ENCODE measurements around the gene PIK3CD.
A peak's percentile ranks its signal among the peaks of the same experiment; 100 is the strongest.
"Not testable (repeated sequence)": the region's sequence is repeated elsewhere in the genome, so short reads cannot be mapped to it uniquely, and the experiment has no call there.

PIK3CD gene

DNA sequence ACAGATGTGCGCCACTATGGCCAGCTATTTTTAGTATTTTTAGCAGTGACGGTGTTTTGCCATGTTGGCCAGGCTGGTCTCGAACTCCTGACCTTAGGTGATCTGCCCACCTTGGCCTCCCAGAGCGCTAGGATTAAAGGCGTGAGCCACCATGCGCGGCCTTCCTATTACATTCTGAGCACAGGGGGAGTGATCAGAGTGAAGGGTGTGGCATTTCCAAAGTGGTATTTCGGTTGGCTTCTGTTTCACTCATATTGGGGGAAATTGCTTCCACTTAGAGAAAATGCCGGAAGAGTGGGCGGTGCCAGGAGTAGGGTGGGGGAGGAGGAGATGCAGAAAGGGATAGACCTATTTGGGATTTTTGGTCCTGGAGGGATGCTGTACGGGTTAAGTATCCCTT lies 4.3 kb downstream of the PIK3CD start:
- no peak for DNase-seq

DNA sequence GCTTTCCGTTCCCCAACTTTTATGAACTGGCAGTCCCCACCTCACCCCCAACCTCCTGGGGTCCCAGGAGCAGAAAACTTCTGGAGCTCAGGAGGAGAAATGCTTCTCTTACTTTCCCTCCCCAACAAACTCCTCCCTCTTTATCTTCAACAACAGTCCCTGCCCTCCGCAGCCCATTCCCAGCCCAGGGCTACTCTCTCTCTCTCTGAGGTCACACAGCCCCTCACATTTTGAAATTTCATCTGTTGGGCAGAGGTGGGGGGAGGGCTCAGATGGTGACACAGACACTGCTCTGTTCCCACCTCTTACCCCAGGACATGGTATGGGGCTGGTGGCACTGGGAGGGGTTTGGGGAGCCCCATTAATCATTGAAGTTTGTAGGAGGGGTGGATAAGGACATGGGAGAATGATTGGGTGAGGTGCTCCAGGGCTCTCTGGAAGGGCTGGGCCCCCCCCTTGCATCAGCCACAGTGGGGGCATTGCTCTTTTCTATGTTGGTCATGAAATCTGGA lies 6.0 kb downstream of the PIK3CD start:
- DNase-seq: peak; percentile 34

DNA sequence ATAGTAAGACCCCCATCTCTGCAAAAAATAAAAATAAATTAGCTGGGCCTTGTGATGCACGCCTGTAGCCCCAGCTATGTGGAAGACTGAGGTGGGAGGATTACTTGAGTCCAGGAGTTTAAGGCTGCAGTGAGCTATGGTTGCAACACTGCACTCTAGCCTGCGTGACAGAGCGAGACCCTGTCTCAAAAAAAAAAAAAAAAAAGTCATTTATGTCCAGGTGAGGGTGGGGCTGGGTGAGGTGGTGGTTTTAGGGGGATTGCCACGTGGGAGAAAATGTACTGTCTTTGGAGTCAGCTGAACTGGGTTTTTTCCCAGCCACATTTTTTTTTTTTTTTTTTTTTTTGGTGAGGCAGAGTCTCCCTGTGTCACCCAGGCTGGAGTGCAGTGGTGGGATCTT lies 6.7 kb downstream of the PIK3CD start:
- DNase-seq: no peak

DNA sequence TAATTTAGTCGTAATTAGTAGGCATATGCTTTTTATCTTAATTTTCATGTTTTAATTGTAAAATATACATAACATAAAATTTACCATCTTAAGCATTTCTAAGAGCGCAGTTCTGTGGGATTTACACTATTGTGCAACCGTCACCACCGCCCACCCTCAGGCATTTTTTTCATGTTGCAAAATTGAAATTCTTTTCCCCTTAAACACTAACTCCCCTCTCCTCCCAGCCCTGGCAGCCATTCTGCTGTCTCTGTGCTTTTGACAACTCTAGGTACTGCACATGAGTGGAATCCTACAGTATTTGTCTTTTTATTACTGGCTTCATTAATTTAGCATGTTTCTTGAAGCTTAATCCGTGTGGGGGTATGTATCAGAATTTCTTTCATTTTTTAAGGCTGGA lies 7.8 kb downstream of the PIK3CD start:
- no peak for DNase-seq

DNA sequence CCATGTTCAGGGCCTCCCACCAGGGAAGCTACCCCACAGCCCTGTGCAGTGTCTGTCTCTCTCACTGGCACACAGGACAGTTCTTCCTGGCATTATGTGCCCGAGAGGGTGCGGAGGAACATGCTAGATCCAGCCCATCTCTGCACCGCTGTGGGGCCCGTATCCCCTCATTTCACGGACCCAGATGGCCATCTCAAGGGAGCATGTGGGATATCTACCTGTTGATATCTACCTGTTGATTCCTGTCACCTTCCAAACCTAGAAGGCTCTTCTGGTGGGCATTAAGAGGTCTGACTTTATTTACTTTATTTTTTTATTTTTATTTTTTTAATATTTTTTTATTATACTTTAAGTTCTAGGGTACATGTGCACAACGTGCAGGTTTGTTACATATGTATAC lies 11.7 kb downstream of the PIK3CD start:
- no peak for DNase-seq

DNA sequence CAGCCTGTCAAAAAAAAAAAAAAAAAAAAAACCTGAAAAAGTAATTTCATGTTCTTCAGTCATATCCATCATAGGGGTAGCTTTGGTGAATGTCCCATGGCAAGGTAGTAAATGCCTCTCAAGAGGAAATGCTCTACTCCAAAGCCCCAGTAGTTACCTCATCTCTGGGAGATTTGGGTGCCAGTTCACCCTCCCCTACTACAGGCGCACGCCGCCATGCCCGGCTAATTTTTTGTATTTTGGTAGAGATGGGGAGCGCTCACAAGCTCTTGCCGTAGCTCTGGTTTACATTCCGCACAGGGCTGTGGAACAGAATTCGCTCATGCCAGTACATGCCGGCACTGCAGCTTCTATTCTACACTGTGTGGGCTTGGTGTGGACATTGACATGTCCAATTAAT lies 13.7 kb downstream of the PIK3CD start:
- DNase-seq: no peak

DNA sequence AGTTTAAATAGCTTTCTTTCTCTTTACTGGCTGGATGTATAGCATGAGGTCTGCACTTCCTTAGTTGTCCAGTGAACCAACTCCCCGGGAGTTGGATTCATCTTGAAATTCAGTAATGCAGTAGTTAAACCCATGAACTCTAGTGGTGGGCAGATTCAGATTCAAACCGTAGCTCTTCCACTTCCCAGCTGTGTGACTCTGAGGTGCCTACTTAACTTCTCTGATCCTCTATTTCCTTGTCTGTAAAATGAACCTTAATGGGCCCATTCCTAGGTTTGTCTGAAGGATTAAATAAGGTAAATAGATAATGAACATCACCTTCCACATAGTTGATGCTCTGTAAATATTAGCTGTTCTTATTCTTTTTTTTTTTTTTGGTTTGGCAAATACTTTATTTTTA lies 16.5 kb downstream of the PIK3CD start:
- DNase-seq: no peak

DNA sequence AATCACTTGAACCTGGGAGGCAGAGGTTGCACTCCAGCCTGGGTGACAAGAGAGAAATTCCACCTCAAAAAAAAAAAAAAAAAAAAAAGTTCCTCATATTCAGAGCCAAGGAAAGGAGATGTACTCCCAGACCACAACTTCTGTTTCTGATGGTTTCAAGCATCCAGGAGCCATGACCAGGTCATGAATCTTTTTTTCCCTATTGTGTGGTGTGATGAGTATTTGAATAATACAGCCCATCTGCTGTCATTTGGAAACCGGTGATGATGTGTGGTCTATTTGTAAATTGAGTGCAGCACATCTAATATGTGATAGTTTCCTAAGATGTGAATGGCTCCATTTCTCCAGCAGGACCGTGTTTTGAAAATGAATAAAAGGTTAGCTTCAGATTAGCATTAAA lies 18.6 kb downstream of the PIK3CD start:
- no peak for DNase-seq

DNA sequence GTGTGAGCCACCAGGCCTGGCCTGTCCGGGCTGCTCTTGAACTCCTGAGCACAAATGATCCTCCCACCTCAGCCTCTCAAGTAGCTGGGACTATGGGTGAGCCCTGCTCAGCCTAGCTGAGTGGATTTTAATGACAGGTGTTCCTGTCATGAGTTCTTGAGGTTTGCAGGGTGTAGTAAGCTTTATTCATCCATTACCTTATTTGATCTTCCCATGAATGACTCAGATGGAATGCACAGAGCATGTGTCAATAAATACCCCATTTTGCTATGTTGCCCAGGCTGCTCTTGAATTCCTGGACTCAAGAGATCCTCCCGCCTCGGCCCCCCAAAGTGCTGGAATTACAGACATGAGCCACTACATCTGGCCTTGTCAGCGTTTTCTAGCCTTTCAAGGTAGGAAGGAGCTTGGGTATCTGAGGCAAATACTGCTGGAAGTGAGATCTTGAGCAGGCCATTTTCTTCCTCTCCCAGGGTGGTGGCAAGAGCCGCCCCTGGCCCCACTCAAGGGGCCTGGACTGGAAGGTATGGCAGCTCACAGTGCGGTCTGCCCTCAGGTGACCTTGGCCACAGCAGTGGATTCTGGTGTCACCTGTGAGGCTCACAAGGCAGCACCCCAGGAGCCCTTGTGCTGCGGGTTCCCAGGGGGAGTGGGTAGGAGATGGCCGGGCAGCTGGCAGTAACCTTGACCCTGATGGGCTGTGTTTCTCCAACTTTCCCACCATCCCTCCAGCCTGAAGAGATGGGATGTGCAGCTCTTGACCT lies 20.0 kb downstream of the PIK3CD start:
- DNase-seq: no peak

DNA sequence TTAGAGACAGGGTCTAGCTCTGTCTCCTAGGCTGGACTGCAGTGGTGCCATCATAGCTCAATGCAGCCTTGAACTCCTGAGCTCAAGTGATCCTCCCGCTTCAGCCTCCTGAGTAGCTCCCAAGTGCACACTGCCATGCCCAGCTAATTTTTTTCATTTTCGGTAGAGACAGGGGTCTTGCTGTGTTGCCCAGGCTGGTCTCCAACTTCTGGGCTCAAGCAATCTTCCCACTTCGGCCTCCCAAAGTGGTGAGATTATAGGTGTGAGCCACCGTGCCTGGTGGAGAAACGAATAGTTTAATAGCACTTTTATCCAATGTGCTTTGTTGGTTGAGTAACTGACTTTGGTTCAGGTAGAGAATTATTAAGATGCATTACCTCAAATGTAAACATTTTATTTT lies 20.9 kb downstream of the PIK3CD start:
- no peak for DNase-seq

DNA sequence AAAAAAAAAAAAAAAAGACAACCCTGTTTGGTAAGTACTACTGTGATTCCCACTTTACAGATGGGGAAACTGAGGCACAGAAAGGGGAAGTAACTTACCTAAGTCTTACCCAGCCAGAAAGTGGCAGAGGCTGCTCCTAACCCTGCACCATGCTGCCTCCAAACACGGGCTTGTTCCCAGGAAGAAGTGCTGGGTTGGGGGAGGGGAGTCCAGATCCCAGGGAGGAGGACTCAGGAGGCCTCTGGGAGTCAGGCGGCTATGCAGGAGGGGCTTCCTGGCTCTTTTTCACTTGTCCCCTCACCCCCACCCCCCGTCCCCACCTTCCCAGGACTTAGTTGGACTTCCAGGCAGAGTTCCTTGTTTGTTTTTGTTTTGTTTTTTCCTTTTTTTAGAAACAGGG lies 23.9 kb downstream of the PIK3CD start:
- no peak for DNase-seq

DNA sequence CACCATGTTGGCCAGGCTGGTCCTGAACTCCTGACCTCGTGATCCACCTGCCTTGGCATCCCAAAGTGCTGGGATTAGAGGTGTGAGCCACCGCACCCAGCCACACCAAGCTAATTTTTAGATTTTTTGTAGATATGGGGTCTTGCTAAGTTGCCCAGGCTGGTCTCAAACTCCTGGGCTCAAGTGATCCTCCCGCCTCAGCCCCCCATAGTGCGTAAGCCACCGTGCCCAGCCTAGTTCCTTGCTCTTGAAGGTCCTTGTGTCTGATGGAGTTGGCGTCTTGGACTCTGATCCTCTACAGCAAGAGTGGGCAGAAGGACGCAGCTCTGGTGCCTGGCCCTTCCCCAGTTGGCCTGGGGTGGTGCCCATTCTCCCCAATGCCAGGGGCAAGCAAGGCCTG lies 24.6 kb downstream of the PIK3CD start:
- not testable (repeated sequence) for DNase-seq

DNA sequence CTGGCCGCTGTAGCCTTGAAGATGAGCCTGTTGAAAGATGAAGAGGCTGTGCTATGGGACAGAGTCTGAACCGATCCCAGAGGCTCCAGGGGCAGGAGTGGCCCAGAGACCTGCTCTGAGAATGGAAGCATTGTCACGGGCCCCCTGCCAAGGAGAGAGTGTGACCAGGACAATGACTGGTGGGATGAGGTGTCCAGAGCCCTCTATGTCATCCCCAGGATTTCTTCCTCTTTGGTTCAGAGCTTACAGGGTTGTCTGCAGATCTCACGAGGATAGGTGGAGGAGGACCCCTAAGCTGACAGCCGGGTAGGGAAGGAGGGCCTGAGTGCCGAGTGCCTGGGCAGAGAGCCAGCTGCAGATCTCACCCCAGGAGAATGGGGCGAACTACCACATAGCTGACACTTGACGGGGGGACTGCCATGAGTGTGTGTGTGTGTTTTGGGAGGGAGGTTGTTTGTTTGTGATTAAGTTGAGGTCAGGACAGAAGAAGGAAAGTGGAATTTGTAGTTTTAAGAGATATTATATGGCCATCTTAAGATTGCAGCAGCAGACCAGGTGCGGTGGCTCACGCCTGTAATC lies 25.4 kb downstream of the PIK3CD start:
- DNase-seq: no peak

DNA sequence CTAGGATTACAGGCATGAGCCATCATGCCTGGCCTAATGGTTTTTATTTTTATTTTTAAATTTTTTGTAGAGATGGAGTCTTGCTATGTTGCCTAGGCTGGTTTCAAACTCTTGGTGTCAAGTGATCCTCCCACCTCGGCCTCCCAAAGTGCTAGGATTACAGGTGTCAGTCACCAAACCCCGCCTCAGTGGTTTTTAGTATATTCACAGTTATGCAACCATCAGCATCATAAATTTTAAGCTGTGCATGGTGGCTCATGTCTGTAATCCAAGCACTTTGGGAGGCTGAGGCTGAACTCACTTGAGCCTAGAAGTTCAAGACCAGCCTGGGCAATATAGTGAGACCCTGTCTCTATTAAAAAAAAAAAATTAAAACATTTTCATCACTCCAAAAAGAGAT lies 28.6 kb downstream of the PIK3CD start:
- DNase-seq: no peak

DNA sequence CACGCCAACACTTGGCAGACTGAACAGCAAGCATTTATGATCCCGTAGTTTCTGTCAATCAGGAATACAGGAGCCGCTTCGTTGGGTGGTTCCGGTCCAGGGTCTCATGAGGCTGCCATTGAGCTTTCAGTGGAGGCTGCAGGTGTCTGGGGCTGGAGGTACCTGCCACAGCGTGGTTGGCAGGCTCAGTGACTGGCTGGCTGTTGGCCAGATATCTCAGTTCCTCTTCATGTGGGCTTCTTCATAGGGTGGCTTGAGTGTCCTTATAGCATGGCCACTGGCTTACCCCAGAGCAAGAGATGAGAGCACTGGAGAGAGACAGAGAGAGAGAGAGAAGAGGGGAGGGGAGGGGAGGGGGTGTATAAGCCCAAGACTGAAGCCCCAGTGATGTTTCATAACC lies 29.3 kb downstream of the PIK3CD start:
- no peak for DNase-seq

DNA sequence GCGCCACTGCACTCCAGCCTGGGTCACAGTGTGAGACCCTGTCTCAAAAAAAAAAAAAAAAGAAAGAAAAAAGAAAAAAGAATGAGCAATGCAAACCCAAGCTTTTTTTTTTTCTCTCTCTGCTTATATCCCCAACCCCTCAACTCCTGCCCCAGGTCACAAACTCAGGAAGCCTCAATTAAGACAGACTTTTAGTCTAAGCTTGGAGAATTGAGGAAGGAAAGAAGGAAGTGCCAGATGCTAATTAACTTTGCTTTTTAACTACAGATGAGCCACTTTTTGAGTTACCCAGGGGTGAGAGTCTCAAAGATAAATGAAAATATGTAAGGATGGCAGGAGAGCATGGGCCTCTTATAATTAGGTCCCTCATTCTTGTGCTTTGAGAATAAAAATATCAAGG lies 33.3 kb downstream of the PIK3CD start:
- DNase-seq: no peak

DNA sequence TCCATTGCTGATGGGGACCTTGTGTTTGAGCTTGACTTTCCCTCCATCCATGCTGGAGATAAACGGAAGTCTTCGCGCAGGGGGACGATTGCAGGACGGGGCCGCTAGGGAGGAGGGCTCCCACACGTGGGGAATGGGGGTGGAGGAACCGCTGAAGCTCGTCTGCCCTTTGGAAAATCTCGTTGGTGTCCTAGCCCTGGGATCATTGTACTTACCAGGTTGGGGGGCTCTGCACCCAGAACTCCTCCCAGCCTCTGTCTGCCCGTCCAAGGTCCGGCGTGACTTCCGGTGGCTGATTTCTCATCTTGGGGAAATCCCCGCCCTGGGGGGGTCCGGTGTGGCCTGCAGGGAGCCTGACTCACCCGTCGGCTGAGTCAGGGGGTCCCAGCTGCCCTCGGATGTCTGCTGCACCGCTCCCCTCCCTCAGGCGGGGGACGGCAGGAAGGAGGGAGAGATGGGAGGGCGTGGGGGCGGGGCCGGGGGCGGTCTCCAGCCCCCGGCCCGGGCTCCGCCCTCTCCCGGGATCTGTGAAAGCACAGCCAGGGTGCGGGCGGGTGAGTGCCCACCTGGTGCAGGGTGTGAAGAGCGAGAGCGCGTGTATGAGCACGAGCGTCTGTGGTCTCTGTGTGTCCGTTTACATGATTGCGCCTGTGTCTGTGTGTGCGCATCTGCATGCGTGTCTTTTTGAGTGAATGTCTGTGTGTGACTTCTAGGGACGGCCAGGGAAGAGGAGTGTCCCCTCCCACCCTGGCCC lies 35.8 kb downstream of the PIK3CD start:
- DNase-seq: peak; percentile 73

DNA sequence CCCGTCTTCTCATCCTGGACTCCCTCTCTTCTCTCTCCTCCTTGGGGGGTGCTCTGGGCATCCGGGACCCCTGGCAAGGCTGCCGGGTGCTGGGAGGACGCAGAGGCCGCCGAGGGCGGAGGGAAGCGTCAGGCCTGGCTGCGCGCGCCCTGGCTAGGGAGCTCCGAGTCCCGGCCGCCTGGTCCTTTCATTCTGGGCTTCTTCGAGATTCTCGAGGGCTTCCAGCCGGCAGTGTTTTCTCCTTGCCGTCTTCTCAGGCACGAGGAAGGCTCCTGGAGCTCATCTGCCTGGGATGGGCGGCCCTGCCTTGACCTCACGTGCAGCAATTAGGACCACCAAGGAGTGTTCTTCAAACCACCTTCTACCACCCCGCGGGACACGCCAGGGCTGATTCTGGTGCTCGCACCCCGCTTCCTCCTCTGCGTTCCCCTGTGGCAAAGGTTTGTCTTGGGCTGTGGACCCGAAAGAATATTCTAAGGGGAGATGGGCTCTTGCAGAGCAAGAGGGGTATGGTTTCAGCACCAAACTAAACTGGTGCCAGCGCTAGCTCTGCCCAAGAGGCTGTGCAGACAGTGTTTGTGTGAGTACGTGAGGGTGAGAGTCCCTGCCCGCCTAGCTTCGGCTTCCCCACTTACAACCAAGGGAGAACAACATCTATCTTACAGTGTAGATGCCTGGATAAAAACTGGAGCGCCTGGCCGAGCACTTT lies 36.5 kb downstream of the PIK3CD start:
- DNase-seq: peak; percentile 45

DNA sequence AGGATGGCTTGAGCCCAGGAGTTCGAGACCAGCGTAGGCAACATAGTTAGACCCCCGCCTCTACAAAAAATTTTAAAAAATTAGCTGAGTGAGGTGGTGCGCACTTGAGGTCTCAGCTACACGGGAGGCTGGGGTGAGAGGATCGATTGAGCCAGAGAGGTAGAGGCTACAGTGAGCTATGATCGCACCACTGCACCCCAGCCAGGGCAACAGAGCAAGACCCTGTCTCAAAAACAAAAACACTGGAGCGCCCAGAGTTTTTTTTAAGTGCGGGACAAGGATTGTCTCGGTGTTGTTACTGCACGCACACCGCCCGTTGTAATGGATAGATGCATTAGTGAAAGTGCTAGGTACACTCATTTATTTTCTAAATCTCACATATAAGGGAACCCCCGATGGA lies 37.1 kb downstream of the PIK3CD start:
- DNase-seq: no peak

DNA sequence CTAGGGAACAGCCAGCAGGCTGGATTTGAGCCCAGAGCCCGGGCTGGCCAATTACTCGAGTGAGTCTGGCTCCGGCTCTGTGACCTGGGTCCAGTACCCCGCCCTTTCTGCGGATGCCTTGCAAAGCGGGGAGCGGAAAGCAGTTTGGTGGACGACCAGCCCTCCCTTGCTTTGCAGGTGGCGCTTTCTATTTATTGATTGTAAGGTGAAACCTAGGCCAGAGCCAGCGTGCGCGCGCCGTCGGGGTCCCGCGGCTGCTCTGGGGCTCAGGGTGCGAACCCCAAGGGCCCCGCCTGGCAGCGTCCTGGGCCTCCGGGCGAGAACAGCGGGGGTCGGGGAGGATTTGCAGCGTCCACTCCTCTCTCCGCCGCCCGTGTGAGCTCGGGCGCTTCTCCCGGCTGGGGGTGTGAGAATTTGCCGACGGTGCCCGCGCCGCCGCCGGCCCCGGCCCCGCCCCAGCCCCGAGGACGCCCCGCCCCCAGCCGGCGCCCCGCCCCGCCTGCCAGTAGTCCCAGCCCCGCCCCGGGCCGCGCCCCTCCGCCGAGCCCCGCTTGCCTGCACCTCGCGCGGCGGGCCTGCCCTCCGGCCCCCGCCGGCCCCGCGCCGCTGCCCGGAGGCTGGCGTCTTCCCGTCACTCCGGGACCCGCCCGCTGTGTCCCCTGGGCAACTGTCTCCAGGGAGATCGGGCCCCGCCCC lies 37.6 kb downstream of the PIK3CD start:
- DNase-seq: peak; percentile 82

DNA sequence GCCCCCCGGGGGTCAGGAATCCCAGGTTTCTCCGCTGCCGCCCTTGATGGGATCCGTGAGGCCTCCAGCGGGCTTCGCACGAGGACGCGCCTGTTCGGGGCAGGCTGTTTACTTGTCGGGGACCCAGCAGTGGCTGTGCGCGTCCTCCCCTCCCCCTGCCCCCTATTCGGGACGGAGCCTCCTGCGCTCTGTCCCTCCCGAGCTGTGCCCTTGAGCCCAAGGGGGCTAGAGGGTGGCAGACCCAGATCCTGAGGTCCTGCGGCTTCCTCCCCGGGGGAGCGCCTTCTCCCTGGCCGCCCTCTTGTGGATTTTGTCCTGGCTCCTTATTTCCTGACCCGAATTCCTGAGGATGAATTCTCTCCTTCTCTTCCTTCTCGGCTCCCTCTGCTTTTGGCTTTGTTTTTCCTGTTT lies 38.4 kb downstream of the PIK3CD start:
- no peak for DNase-seq

DNA sequence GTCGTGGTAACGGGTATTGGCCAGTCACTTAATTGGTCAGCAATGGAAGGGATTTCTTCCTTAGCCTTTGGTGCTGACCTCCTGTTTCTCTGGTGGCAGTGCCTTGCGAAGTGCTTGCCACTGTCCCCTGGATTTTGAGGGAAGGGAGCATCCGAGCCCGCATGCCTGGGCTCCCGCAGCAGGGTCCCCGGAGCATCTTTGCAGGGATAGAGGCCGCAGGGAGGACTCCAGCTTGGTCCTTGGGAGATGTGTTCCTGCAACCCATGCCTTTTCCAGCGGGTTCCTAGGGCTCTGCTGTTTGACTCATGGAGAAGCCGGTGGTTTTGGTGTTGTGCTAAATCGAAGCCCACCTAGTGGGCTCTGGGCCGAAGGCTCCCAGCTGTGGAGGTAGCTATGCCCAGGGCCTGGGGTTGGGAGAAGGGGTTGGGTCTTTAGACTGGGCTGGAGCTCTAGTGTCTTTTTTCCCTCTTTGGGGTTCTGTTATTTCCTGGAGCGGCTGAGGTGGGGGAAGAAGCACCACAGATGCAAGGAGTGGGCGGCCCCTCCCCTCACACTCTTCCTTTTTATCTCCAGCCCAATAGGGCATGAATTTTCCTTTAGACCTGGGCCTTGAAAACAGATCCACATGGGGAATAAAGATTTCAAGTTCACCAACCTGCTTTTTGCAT lies 39.0 kb downstream of the PIK3CD start:
- no peak for DNase-seq

All from OCI-M1 (cell line).